AG08396 (cell line): ENCODE data around the gene SNX10.

ENCODE experiments used
- DNase-seq: peaks from one replicate; pipeline ENCODE4 v3.0.0; 2012; ENCODE audit warnings: low spot score, mixed read lengths

Gene SNX10

GRCh38 chr7:26337232-26337865, 45.7 kb downstream of the SNX10 start:
- DNase-seq, result no peak

- no peak for DNase-seq
These were observed 48.9 kb downstream of the SNX10 start for GRCh38 chr7:26340476-26341018.

GRCh38 chr7:26343320-26343832, 51.7 kb downstream of the SNX10 start:
- DNase-seq, result no peak

GRCh38 chr7:26343837-26344236, 52.2 kb downstream of the SNX10 start:
- no peak for DNase-seq

GRCh38 chr7:26345202-26345601, 53.5 kb downstream of the SNX10 start:
- no peak for DNase-seq

GRCh38 chr7:26345837-26346236, 54.2 kb downstream of the SNX10 start:
- DNase-seq, result no peak

GRCh38 chr7:26346611-26347203, 55.0 kb downstream of the SNX10 start:
- peak; percentile 14 for DNase-seq

- no peak for DNase-seq
These were observed 56.7 kb downstream of the SNX10 start for GRCh38 chr7:26348234-26348851.

- no peak for DNase-seq
These were observed 57.6 kb downstream of the SNX10 start for GRCh38 chr7:26349005-26349915.

- no peak for DNase-seq
These were observed 59.5 kb downstream of the SNX10 start for GRCh38 chr7:26351171-26351570.

- no peak for DNase-seq
These were observed 64.6 kb downstream of the SNX10 start for GRCh38 chr7:26356229-26356628.

GRCh38 chr7:26356929-26357798, 65.5 kb downstream of the SNX10 start:
- DNase-seq, result no peak

GRCh38 chr7:26357799-26358151, 66.1 kb downstream of the SNX10 start:
- DNase-seq, result no peak

- no peak for DNase-seq
These were observed 69.0 kb downstream of the SNX10 start for GRCh38 chr7:26360650-26361049.

GRCh38 chr7:26361637-26362036, 70.0 kb downstream of the SNX10 start:
- DNase-seq, result no peak

GRCh38 chr7:26363465-26363864, 71.8 kb downstream of the SNX10 start:
- DNase-seq, result no peak

- DNase-seq, result peak; percentile 52
These were observed 73.6 kb downstream of the SNX10 start for GRCh38 chr7:26365077-26365900.

GRCh38 chr7:26365901-26366275, 74.2 kb downstream of the SNX10 start:
- DNase-seq, result no peak

- no peak for DNase-seq
These were observed 75.6 kb downstream of the SNX10 start for GRCh38 chr7:26367219-26367711.

- no peak for DNase-seq
These were observed 76.9 kb downstream of the SNX10 start for GRCh38 chr7:26368542-26368941.
